K562 (cell line): Measurements from ENCODE around the gene RIT2. TPM values are rescaled to one million over a fixed set of nuclear protein-coding genes. Genes with fewer than 3 reads are reported as not detected.

ENCODE experiments used
- ATAC-seq: fragments of 200-7000 bp; cut with Tn5 transposase; 3 replicates; pipeline ENCODE4 v1.9.1; 2020; ENCODE audit warnings: moderate library complexity
- BruUV-seq: library from RNA; stranded (reverse); fragments of 400-500 nt; replicated peaks from 2 replicates; lab custom pipeline; 2021; lab: Mats Ljungman, UMichigan
- CTCF ChIA-PET: fragments of 300-600 bp; formaldehyde crosslinking; extraction: SDS; loops from one replicate; lab custom pipeline; 2021; ENCODE audit warnings: low intra/inter-chr PET ratio; lab: Yijun Ruan, JAX
- POLR2A ChIA-PET: fragments of 300-600, 350-650 bp; sonication (Branson Sonifier 250); formaldehyde crosslinking; extraction: SDS; loops from one replicate; lab custom pipeline; 2021; ENCODE audit warnings: antibody characterized with exemption, inconsistent platforms; lab: Yijun Ruan, JAX
- DNase-seq, 4 experiments: peaks; one replicate each; pipeline versions ENCODE4 v3.0.0 to v3.0.0-alpha.2; 2011 to 2018; ENCODE audit warnings: low spot score in 3 of 4, mixed read lengths in 3 of 4; ENCODE audit errors: extremely low read depth in 1 of 4
- FAIRE-seq: peaks from 2 replicates; lab custom pipeline; 2011; peaks lifted over from hg19 to GRCh38; lab: Jason Lieb, UNC
- H2AFZ ChIP-seq: 2 replicates; pipeline ENCODE4 v1.6.0; 2011; ENCODE audit warnings: low read depth, low read length, control low read depth, inconsistent platforms
- H3K27ac ChIP-seq: fragments of 200-600 bp; 3 replicates; pipeline ENCODE4 v1.8.0; 2011; ENCODE audit warnings: low read depth, mild to moderate bottlenecking, control low read depth, inconsistent platforms, low read length, moderate library complexity, mixed read lengths; ENCODE audit errors: extremely low read depth
- H3K27me3 ChIP-seq, 2 experiments: fragments of 300-600 bp in 1 of 2; 2 replicates in 1 of 2; 3 replicates in 1 of 2; pipeline versions ENCODE4 v1.6.0 to v1.8.0; 2011; ENCODE audit warnings: inconsistent platforms in 2 of 2, low read length in 2 of 2, mild to moderate bottlenecking in 1 of 2, mixed read lengths in 1 of 2, moderate library complexity in 1 of 2; ENCODE audit not compliant: control insufficient read depth in 2 of 2, insufficient read depth in 2 of 2
- H3K36me3 ChIP-seq: fragments of 300-600 bp; 3 replicates; pipeline ENCODE4 v1.8.0; 2011; ENCODE audit warnings: mild to moderate bottlenecking, low read length, inconsistent platforms; ENCODE audit not compliant: control insufficient read depth, insufficient read depth
- H3K4me1 ChIP-seq, 2 experiments: fragments of 200-600 bp in 1 of 2; replicated peaks in 1 of 2; 2 replicates in 1 of 2; 3 replicates in 1 of 2; pipeline versions ENCODE4 v1.5.1 to v1.8.0; 2011; ENCODE audit warnings: inconsistent platforms in 2 of 2, low read length in 2 of 2, mild to moderate bottlenecking in 1 of 2, mixed read lengths in 1 of 2, moderate library complexity in 1 of 2; ENCODE audit not compliant: control insufficient read depth in 2 of 2, insufficient read depth in 2 of 2
- H3K4me2 ChIP-seq: 2 replicates; pipeline ENCODE4 v1.6.1; 2011; ENCODE audit warnings: low read length, control low read depth, inconsistent platforms, mixed read lengths; ENCODE audit not compliant: insufficient read depth
- H3K4me3 ChIP-seq: fragments of 200-600 bp; sonication (generic), shearing (Covaris generic); 2 replicates; pipeline ENCODE4 v1.5.1; 2016; ENCODE audit warnings: control low read depth, inconsistent platforms
- H3K79me2 ChIP-seq: fragments of 200-600 bp; 3 replicates; pipeline ENCODE4 v1.8.0; 2011; ENCODE audit warnings: low read length, inconsistent platforms; ENCODE audit not compliant: control insufficient read depth, insufficient read depth
- H3K9ac ChIP-seq, 2 experiments: 2 replicates each; pipeline versions ENCODE4 v1.6.0 to v1.6.1; 2011; ENCODE audit warnings: low read depth in 2 of 2, low read length in 2 of 2, control low read depth in 1 of 2, inconsistent platforms in 1 of 2, mild to moderate bottlenecking in 1 of 2, mixed read lengths in 1 of 2; ENCODE audit not compliant: insufficient read depth in 1 of 2
- H3K9me1 ChIP-seq: one replicate; pipeline ENCODE4 v1.6.0; 2011; ENCODE audit warnings: inconsistent platforms, mild to moderate bottlenecking, low read length, moderate library complexity; ENCODE audit not compliant: control insufficient read depth, insufficient read depth
- H3K9me3 ChIP-seq: replicated peaks from 2 replicates; pipeline ENCODE4 v1.5.1; 2011; ENCODE audit warnings: low read depth, low read length, inconsistent platforms; ENCODE audit not compliant: control insufficient read depth, insufficient read depth
- H4K20me1 ChIP-seq: replicated peaks from 2 replicates; pipeline ENCODE4 v1.6.1; 2011; ENCODE audit warnings: low read length, inconsistent platforms, mixed read lengths; ENCODE audit not compliant: control insufficient read depth, insufficient read depth
- EP400 ChIP-seq: fragments of 450-650 bp; IDR thresholded peaks from 2 replicates; pipeline ENCODE4 v1.6.1; 2017; ENCODE audit warnings: antibody characterized with exemption, mild to moderate bottlenecking, moderate library complexity
- FOXA3 ChIP-seq, 2 experiments: fragments of 450-650 bp in 1 of 2; sonication (generic) in 1 of 2; formaldehyde crosslinking; IDR thresholded peaks in 1 of 2; conservative IDR thresholded peaks in 1 of 2; 2 replicates each; pipeline versions ENCODE4 v1.4.0 to v1.8.0; 2020 to 2022; ENCODE audit warnings: mild to moderate bottlenecking in 2 of 2, missing genetic modification reagents in 1 of 2
- MCM5 ChIP-seq: fragments of 450-650 bp; IDR thresholded peaks from 2 replicates; pipeline ENCODE4 v1.6.1; 2016; ENCODE audit warnings: low read depth
- NEUROD1 ChIP-seq: fragments of 150-350 bp; IDR thresholded peaks from 2 replicates; pipeline ENCODE4 v1.6.1; 2014; ENCODE audit warnings: borderline replicate concordance, low read length, low read depth; ENCODE audit not compliant: partially characterized antibody
- POLR3A ChIP-seq: IDR thresholded peaks from 2 replicates; pipeline ENCODE4 v1.6.1; 2011; ENCODE audit warnings: borderline replicate concordance, mild to moderate bottlenecking, moderate library complexity; ENCODE audit not compliant: insufficient read length, insufficient read depth; ENCODE audit errors: extremely low read depth
- RBM14 ChIP-seq: fragments of 200-400 bp; formaldehyde crosslinking; IDR thresholded peaks from 2 replicates; pipeline ENCODE4 v1.6.1; 2018; ENCODE audit warnings: low read depth, mild to moderate bottlenecking, low read length, moderate library complexity, borderline replicate concordance; ENCODE audit not compliant: insufficient read depth
- SIN3A ChIP-seq, 2 experiments: fragments of 150-350 bp in 1 of 2; IDR thresholded peaks; 2 replicates each; pipeline ENCODE4 v1.6.1; 2011 to 2016; ENCODE audit warnings: borderline replicate concordance in 2 of 2, low read depth in 2 of 2, low read length in 2 of 2, mild to moderate bottlenecking in 2 of 2, moderate library complexity in 2 of 2; ENCODE audit not compliant: control insufficient read depth in 1 of 2
- TBL1XR1 ChIP-seq, 2 experiments: IDR thresholded peaks; 2 replicates each; pipeline ENCODE4 v1.6.1; 2012; ENCODE audit warnings: improper control_type of control experiment in 2 of 2, low read length in 2 of 2, mild to moderate bottlenecking in 1 of 2
- TCFL5 ChIP-seq: fragments of 250-450 bp; sonication (Bioruptor Pico); conservative IDR thresholded peaks from 2 replicates; pipeline ENCODE4 v1.6.1; 2021; ENCODE audit warnings: mild to moderate bottlenecking, moderate library complexity, matching md5 sums
- ZNF444 ChIP-seq: fragments of 250-450 bp; sonication (Bioruptor Pico); IDR thresholded peaks from 2 replicates; pipeline ENCODE4 v1.4.0; 2020; ENCODE audit warnings: mild to moderate bottlenecking, moderate library complexity
- ZSCAN29 ChIP-seq: fragments of 450-650 bp; IDR thresholded peaks from 2 replicates; pipeline ENCODE4 v1.6.1; 2017
- WGBS: fragments of 100-300 bp; shearing (Covaris generic); methylation state at CpG from one replicate; pipeline ENCODE4 v1.1.6; 2016; ENCODE audit warnings: low coverage, mixed read lengths; ENCODE audit not compliant: insufficient coverage; ENCODE audit errors: missing lambda C conversion rate; 5-methylcytosine and 5-hydroxymethylcytosine counted together
- in situ Hi-C: fragments of 300-500 bp; cut with MboI; formaldehyde crosslinking; loops from 4 replicates; pipeline ENCODE4 v1.15.0; 2018; ENCODE audit warnings: inconsistent platforms, mixed read lengths
- intact Hi-C: fragments of 100-400 bp; cut with micrococcal nuclease; formaldehyde crosslinking; loops from 2 replicates; pipeline ENCODE4 v1.14.2; 2022
- polyA plus RNA-seq, 8 experiments: library from polyadenylated mRNA; depleted of rRNA in 4 of 8; stranded (reverse) in 5 of 8; unstranded in 3 of 8; fragments of >200 nt; fragmentation: Nextera tagmentation in 2 of 8; fragmentation: Illumina TruSeq in 1 of 8; extraction: Ambion mirVana in 2 of 8; extraction: Trizol in 1 of 8; gene quantifications; 2 replicates each; pipeline versions ENCODE4 v1.2.1 to v1.2.3, GENCODE V29; 2011 to 2014; ENCODE audit warnings: inconsistent platforms in 1 of 8, missing spikeins in 1 of 8
- total RNA-seq, 7 experiments: library from RNA; depleted of rRNA in 6 of 7; stranded (reverse); fragments of >200 nt in 6 of 7; fragmentation: Illumina TruSeq in 2 of 7; extraction: Trizol in 2 of 7; gene quantifications; 2 replicates each; pipeline versions ENCODE4 v1.2.1 to v1.2.3, GENCODE V29; 2011 to 2021; ENCODE audit warnings: low replicate concordance in 1 of 7
- TF ChIP-seq, protein P1 (sequence below), 2 experiments: fragments of 450-650 bp; conservative IDR thresholded peaks; 2 replicates each; pipeline ENCODE4 v1.6.1; 2017; ENCODE audit warnings: mild to moderate bottlenecking in 2 of 2, moderate library complexity in 2 of 2

RIT2 gene
- total and polyA plus RNA-seq, 9 of the 15 experiments (the other 6 are each of a cell fraction or from before 2014, with no cell fraction given), result not detected

DNA sequence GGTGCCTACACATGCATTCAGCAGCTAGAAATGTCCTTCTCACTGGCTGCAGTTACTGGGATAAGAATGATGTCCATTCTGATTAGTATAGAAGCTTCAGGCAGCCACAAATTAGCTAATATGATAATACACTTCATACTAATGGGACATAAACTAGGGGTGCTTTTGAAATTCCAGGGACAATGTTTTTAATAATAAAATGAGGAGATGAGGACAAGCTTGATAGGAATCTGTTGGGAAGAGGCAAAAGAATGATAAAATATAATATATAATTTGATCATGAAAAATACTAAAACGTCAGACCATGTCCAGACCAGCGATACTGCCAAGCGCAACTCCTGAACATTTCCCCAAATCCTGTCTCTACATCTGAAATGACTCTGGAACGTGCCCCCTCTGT lies 157.1 kb downstream of the RIT2 start:
- Histone ChIP-seq H3K27me3 (no peaks in the 10 kb centered on the region), H3K36me3 (no peaks in the 10 kb centered on the region), H4K20me1 (no peaks in the 10 kb centered on the region), H3K9me1 (no peaks in the 10 kb centered on the region), H3K4me2 (no peak overlapping the region), H3K9ac (no peak overlapping the region), H2AFZ (no peak overlapping the region), H3K9me3 (no peaks in the 10 kb centered on the region), H3K4me1 (no peaks in the 10 kb centered on the region), H3K27ac (no peak overlapping the region), H3K79me2 (no peaks in the 10 kb centered on the region), H3K4me3 (no peak overlapping the region)
- 0% methylated on average over 4 of the region's 4 CpGs for WGBS
- no TSS peak for BruUV-seq
- DNase-seq (no peak), FAIRE-seq (no peak), ATAC-seq (no peak)
- ChIA-PET CTCF (no interaction called here), POLR2A (no interaction called here)
- intact Hi-C loops (no loop called here), in situ Hi-C loops (no loop called here)
- TF ChIP-seq ZSCAN29, result no peak
- no peak for TF ChIP-seq FOXA3 (CRISPR knock-in tag; conservative IDR thresholded peaks at IDR 0.05 in 1 of 2, IDR thresholded peaks at IDR 0.05 in 1 of 2)
- TF ChIP-seq, protein P1, sequence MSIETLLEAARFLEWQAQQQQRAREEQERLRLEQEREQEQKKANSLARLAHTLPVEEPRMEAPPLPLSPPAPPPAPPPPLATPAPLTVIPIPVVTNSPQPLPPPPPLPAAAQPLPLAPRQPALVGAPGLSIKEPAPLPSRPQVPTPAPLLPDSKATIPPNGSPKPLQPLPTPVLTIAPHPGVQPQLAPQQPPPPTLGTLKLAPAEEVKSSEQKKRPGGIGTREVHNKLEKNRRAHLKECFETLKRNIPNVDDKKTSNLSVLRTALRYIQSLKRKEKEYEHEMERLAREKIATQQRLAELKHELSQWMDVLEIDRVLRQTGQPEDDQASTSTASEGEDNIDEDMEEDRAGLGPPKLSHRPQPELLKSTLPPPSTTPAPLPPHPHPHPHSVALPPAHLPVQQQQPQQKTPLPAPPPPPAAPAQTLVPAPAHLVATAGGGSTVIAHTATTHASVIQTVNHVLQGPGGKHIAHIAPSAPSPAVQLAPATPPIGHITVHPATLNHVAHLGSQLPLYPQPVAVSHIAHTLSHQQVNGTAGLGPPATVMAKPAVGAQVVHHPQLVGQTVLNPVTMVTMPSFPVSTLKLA (conservative IDR thresholded peaks at IDR 0.05), result no peak
- no peak for TF ChIP-seq EP400
- TF ChIP-seq NEUROD1, result no peak
- TF ChIP-seq TBL1XR1 (IDR thresholded peaks at IDR 0.05; ENCODE audit: low read length in 2 of 2), result no peak
- TF ChIP-seq TCFL5 (CRISPR knock-in tag), result no peak
- TF ChIP-seq SIN3A (IDR thresholded peaks at IDR 0.05; ENCODE audit: borderline replicate concordance in 2 of 2, control insufficient read depth in 1 of 2, low read depth in 2 of 2, low read length in 2 of 2), result no peak
- no peak for TF ChIP-seq MCM5
- no peak for TF ChIP-seq POLR3A
- TF ChIP-seq RBM14, result no peak
- no peak for TF ChIP-seq ZNF444
